ENCODE measurements around the gene CNTD1.

The CNTD1 gene

GRCh38 chr17:42835732-42836131, 37.1 kb downstream of the CNTD1 start:
- H3K9ac ChIP-seq (ENCODE audit: low read length) = peak overlapping the region; percentile 31
- H4K8ac ChIP-seq (ENCODE audit: low read length) = no peak overlapping the region
- H3K79me1 ChIP-seq (replicated peaks; ENCODE audit: low read length, poor library complexity, severe bottlenecking) = peaks cover 31% of the 10 kb centered on the region
- H3K14ac ChIP-seq (ENCODE audit: low read length in 2 of 2) = no peak overlapping the region
- H2AFZ ChIP-seq (ENCODE audit: low read depth, low read length) = no peak overlapping the region
- no peak for DNase-seq
- no peak overlapping the region for H2BK5ac ChIP-seq (ENCODE audit: low read depth, low read length, poor library complexity, severe bottlenecking)
- no peak overlapping the region for H2BK15ac ChIP-seq (ENCODE audit: low read depth, poor library complexity, severe bottlenecking)
- WGBS = 99% methylated on average over 6 of the region's 6 CpGs
- H3K27ac ChIP-seq (ENCODE audit: low read length, poor library complexity, severe bottlenecking) = no peak overlapping the region
- H3K9me3 ChIP-seq (ENCODE audit: control insufficient read depth, low read length) = no peaks in the 10 kb centered on the region
- no peak overlapping the region for H3K4me2 ChIP-seq (ENCODE audit: low read length, poor library complexity, severe bottlenecking)
- no peak overlapping the region for H4K91ac ChIP-seq (ENCODE audit: low read length)
- H2BK12ac ChIP-seq (ENCODE audit: low read length in 2 of 2) = no peak overlapping the region
- H3K18ac ChIP-seq (ENCODE audit: low read depth in 1 of 2, low read length in 2 of 2) = no peak overlapping the region
- H3K27me3 ChIP-seq (ENCODE audit: control insufficient read depth in 1 of 2, insufficient read depth in 1 of 2, low read length in 2 of 2) = no peaks in the 10 kb centered on the region
- H3K4ac ChIP-seq (ENCODE audit: low read depth in 1 of 2, low read length in 2 of 2) = no peak overlapping the region
- no peak overlapping the region for H2BK120ac ChIP-seq (ENCODE audit: low read depth, low read length)
- no peak overlapping the region for H2AK5ac ChIP-seq (ENCODE audit: low read length, severe bottlenecking)
- no peak overlapping the region for H3K4me3 ChIP-seq (ENCODE audit: insufficient read depth in 1 of 2, low read depth in 1 of 2, low read length in 2 of 2)
- H3K36me3 ChIP-seq (ENCODE audit: control insufficient read depth in 1 of 2, insufficient read depth in 2 of 2, low read depth in 1 of 2, low read length in 2 of 2) = peaks cover 49 to 58% of the 10 kb centered on the region in 2 experiments
- H3K23ac ChIP-seq (ENCODE audit: low read length in 2 of 2) = no peak overlapping the region
- peaks cover 3% of the 10 kb centered on the region for H3K4me1 ChIP-seq (ENCODE audit: control insufficient read depth, insufficient read depth, low read depth, low read length)

DNA sequence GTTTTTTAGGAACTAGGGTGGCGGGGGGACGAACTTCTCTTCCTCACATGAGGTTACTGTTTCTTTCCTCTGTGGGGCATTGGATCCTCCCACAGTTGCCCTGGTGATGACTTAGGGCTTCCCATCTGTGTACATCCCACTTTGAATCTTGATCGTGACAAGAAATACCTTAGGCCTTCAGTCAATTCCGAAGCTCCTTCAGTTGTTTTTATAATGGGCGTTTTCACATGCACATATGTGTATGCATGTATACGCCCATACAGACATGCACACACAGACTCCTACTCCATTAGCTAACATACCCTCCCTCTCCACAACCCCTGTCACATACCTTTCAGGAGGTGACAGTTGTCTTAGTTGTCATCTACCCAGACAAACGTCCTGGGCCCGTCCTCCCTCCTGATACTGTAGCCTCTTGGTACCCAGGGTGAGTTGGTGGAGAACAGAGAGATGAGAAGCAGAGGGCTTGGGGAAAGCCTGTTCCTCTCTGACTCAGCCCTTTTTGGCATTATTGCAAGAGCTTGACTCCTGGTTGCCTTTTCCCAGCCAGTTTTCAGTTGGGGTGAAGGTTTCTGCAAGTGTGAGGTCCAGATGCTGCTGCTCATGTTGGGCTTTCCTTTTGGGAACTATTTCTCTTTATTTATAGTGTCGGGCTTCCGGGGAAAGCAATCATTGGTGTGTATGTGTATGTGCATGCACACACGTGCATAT, 43.5 kb downstream of the CNTD1 start:
- H3K4me1 ChIP-seq (ENCODE audit: control insufficient read depth, insufficient read depth, low read depth, low read length) = no peaks in the 10 kb centered on the region
- H3K4me3 ChIP-seq (ENCODE audit: insufficient read depth in 1 of 2, low read depth in 1 of 2, low read length in 2 of 2) = no peak overlapping the region
- H3K18ac ChIP-seq (ENCODE audit: low read depth in 1 of 2, low read length in 2 of 2) = no peak overlapping the region
- no peak overlapping the region for H3K27ac ChIP-seq (ENCODE audit: low read length, poor library complexity, severe bottlenecking)
- no peak overlapping the region for H2BK120ac ChIP-seq (ENCODE audit: low read depth, low read length)
- 92% methylated on average over 11 of the region's 11 CpGs for WGBS
- no peak overlapping the region for H2AK5ac ChIP-seq (ENCODE audit: low read length, severe bottlenecking)
- no peak overlapping the region for H3K14ac ChIP-seq (ENCODE audit: low read length in 2 of 2)
- DNase-seq = no peak
- peaks cover 79 to 81% of the 10 kb centered on the region in 2 experiments for H3K36me3 ChIP-seq (ENCODE audit: control insufficient read depth in 1 of 2, insufficient read depth in 2 of 2, low read depth in 1 of 2, low read length in 2 of 2)
- peaks cover 31% of the 10 kb centered on the region for H3K79me1 ChIP-seq (replicated peaks; ENCODE audit: low read length, poor library complexity, severe bottlenecking)
- no peak overlapping the region for H3K9ac ChIP-seq (ENCODE audit: low read length)
- H3K23ac ChIP-seq (ENCODE audit: low read length in 2 of 2) = no peak overlapping the region
- no peak overlapping the region for H2BK12ac ChIP-seq (ENCODE audit: low read length in 2 of 2)
- no peak overlapping the region for H3K4ac ChIP-seq (ENCODE audit: low read depth in 1 of 2, low read length in 2 of 2)
- H2AFZ ChIP-seq (ENCODE audit: low read depth, low read length) = no peak overlapping the region
- no peak overlapping the region for H2BK15ac ChIP-seq (ENCODE audit: low read depth, poor library complexity, severe bottlenecking)
- no peak overlapping the region for H2BK5ac ChIP-seq (ENCODE audit: low read depth, low read length, poor library complexity, severe bottlenecking)
- no peak overlapping the region for H4K8ac ChIP-seq (ENCODE audit: low read length)
- H3K9me3 ChIP-seq (ENCODE audit: control insufficient read depth, low read length) = no peaks in the 10 kb centered on the region
- no peak overlapping the region for H4K91ac ChIP-seq (ENCODE audit: low read length)
- H3K27me3 ChIP-seq (ENCODE audit: control insufficient read depth in 1 of 2, insufficient read depth in 1 of 2, low read length in 2 of 2) = no peaks in the 10 kb centered on the region
- no peak overlapping the region for H3K4me2 ChIP-seq (ENCODE audit: low read length, poor library complexity, severe bottlenecking)

- DNase-seq = peak; percentile 73
- H2BK5ac ChIP-seq (ENCODE audit: low read depth, low read length, poor library complexity, severe bottlenecking) = no peak overlapping the region
- H3K18ac ChIP-seq (ENCODE audit: low read depth in 1 of 2, low read length in 2 of 2) = no peak overlapping the region
- peak overlapping the region; percentile 0 for H3K9ac ChIP-seq (ENCODE audit: low read length)
- no peak overlapping the region for H2AFZ ChIP-seq (ENCODE audit: low read depth, low read length)
- peaks cover under 1% of the 10 kb centered on the region for H3K4me1 ChIP-seq (ENCODE audit: control insufficient read depth, insufficient read depth, low read depth, low read length)
- no peak overlapping the region for H4K8ac ChIP-seq (ENCODE audit: low read length)
- H3K79me1 ChIP-seq (replicated peaks; ENCODE audit: low read length, poor library complexity, severe bottlenecking) = peaks cover 23% of the 10 kb centered on the region
- no peak overlapping the region for H3K4ac ChIP-seq (ENCODE audit: low read depth in 1 of 2, low read length in 2 of 2)
- H3K4me3 ChIP-seq (ENCODE audit: insufficient read depth in 1 of 2, low read depth in 1 of 2, low read length in 2 of 2) = no peak overlapping the region
- no peak overlapping the region for H3K14ac ChIP-seq (ENCODE audit: low read length in 2 of 2)
- peaks cover 66 to 67% of the 10 kb centered on the region in 2 experiments for H3K36me3 ChIP-seq (ENCODE audit: control insufficient read depth in 1 of 2, insufficient read depth in 2 of 2, low read depth in 1 of 2, low read length in 2 of 2)
- no peaks in the 10 kb centered on the region for H3K9me3 ChIP-seq (ENCODE audit: control insufficient read depth, low read length)
- 61% methylated on average over 5 of the region's 6 CpGs for WGBS
- H4K91ac ChIP-seq (ENCODE audit: low read length) = no peak overlapping the region
- no peak overlapping the region for H2AK5ac ChIP-seq (ENCODE audit: low read length, severe bottlenecking)
- H2BK15ac ChIP-seq (ENCODE audit: low read depth, poor library complexity, severe bottlenecking) = no peak overlapping the region
- no peak overlapping the region for H3K4me2 ChIP-seq (ENCODE audit: low read length, poor library complexity, severe bottlenecking)
- no peak overlapping the region for H2BK120ac ChIP-seq (ENCODE audit: low read depth, low read length)
- no peaks in the 10 kb centered on the region for H3K27me3 ChIP-seq (ENCODE audit: control insufficient read depth in 1 of 2, insufficient read depth in 1 of 2, low read length in 2 of 2)
- no peak overlapping the region for H3K27ac ChIP-seq (ENCODE audit: low read length, poor library complexity, severe bottlenecking)
- H3K23ac ChIP-seq (ENCODE audit: low read length in 2 of 2) = no peak overlapping the region
- H2BK12ac ChIP-seq (ENCODE audit: low read length in 2 of 2) = peak overlapping the region in 1 of 2 experiments; percentile 45
Observed at GRCh38 chr17:42843358-42843934, 44.8 kb downstream of the CNTD1 start.

GRCh38 chr17:42844271-42844670, 45.6 kb downstream of the CNTD1 start, which contains the start of gene AOC2:
TSS of gene AOC2 (plus strand) at chr17:42844580. CDS start at chr17:42844627, 47 bp downstream.
- H2BK5ac ChIP-seq (ENCODE audit: low read depth, low read length, poor library complexity, severe bottlenecking) = no peak within 1 kb of the TSS
- WGBS = 95% methylated on average over 4 of the region's 4 CpGs
- no peak within 1 kb of the TSS for H2BK12ac ChIP-seq (ENCODE audit: low read length in 2 of 2)
- peaks cover 15% of the 10 kb centered on the region for H3K79me1 ChIP-seq (replicated peaks; ENCODE audit: low read length, poor library complexity, severe bottlenecking)
- no peak within 1 kb of the TSS for H3K23ac ChIP-seq (ENCODE audit: low read length in 2 of 2)
- H2AK5ac ChIP-seq (ENCODE audit: low read length, severe bottlenecking) = no peak within 1 kb of the TSS
- peaks cover 7% of the 10 kb centered on the region for H3K4me1 ChIP-seq (ENCODE audit: control insufficient read depth, insufficient read depth, low read depth, low read length)
- H4K8ac ChIP-seq (ENCODE audit: low read length) = no peak within 1 kb of the TSS
- H3K27ac ChIP-seq (ENCODE audit: low read length, poor library complexity, severe bottlenecking) = no peak within 1 kb of the TSS
- peak within 1 kb of the TSS; percentile 44 for H3K9ac ChIP-seq (ENCODE audit: low read length)
- no peak within 1 kb of the TSS for H4K91ac ChIP-seq (ENCODE audit: low read length)
- H2AFZ ChIP-seq (ENCODE audit: low read depth, low read length) = no peak within 1 kb of the TSS
- H3K14ac ChIP-seq (ENCODE audit: low read length in 2 of 2) = no peak within 1 kb of the TSS
- H3K4me2 ChIP-seq (ENCODE audit: low read length, poor library complexity, severe bottlenecking) = no peak within 1 kb of the TSS
- H3K27me3 ChIP-seq (ENCODE audit: control insufficient read depth in 1 of 2, insufficient read depth in 1 of 2, low read length in 2 of 2) = peaks cover 0 to 5% of the 10 kb centered on the region in 2 experiments
- H3K18ac ChIP-seq (ENCODE audit: low read depth in 1 of 2, low read length in 2 of 2) = no peak within 1 kb of the TSS
- no peak within 1 kb of the TSS for H3K4me3 ChIP-seq (ENCODE audit: insufficient read depth in 1 of 2, low read depth in 1 of 2, low read length in 2 of 2)
- H3K36me3 ChIP-seq (ENCODE audit: control insufficient read depth in 1 of 2, insufficient read depth in 2 of 2, low read depth in 1 of 2, low read length in 2 of 2) = peaks cover 59% of the 10 kb centered on the region in 2 experiments
- DNase-seq = no peak
- H2BK120ac ChIP-seq (ENCODE audit: low read depth, low read length) = no peak within 1 kb of the TSS
- H2BK15ac ChIP-seq (ENCODE audit: low read depth, poor library complexity, severe bottlenecking) = no peak within 1 kb of the TSS
- H3K9me3 ChIP-seq (ENCODE audit: control insufficient read depth, low read length) = no peaks in the 10 kb centered on the region
- H3K4ac ChIP-seq (ENCODE audit: low read depth in 1 of 2, low read length in 2 of 2) = no peak within 1 kb of the TSS

Measured in mesenchymal stem cell (in vitro differentiated cells and primary cell).